Left cardiac atrium (tissue), 4 donors: ENCODE measurements around the gene RNU5B-1. TPM values are rescaled to one million over a fixed set of nuclear protein-coding genes. Genes with fewer than 3 reads are reported as not detected.

Experiments used
- ATAC-seq, 2 donors: fragments of 200-7000 bp; cut with Tn5 transposase; one replicate each; pipeline ENCODE4 v1.9.1; 2020; ENCODE audit warnings: mild to moderate bottlenecking in 2 of 2, moderate library complexity in 2 of 2
- DNase-seq: peaks from one replicate; pipeline ENCODE4 v3.0.0-alpha.2; 2020
- intact Hi-C, 2 donors: fragments of 100-400 bp; cut with DNase I; formaldehyde crosslinking; loops; one replicate each; pipeline versions ENCODE4 v1.14.1 to v1.15.1; 2022 to 2023
- total RNA-seq, 2 donors: library from RNA; stranded (reverse); fragmentation: NEBNext Ultra II Directional; extraction: Animal tissue kit (Norgen Biotek cat#: 25700); gene quantifications; one replicate each; pipeline ENCODE4 v1.2.1, GENCODE V29; 2021
- donor health status: DM: no; HTN: yes; CAD: no.
- donor health status: DM: no; HTN: yes; CAD: no; lungs with severe emphysema.
- donor health status: DM: yes; HTN: yes; CAD: no.
- donor health status: Dilated cardiomyopathy.

Gene RNU5B-1
- total RNA-seq, 2 donors from 2014 or later = 39.9 to 44.0 TPM

DNA sequence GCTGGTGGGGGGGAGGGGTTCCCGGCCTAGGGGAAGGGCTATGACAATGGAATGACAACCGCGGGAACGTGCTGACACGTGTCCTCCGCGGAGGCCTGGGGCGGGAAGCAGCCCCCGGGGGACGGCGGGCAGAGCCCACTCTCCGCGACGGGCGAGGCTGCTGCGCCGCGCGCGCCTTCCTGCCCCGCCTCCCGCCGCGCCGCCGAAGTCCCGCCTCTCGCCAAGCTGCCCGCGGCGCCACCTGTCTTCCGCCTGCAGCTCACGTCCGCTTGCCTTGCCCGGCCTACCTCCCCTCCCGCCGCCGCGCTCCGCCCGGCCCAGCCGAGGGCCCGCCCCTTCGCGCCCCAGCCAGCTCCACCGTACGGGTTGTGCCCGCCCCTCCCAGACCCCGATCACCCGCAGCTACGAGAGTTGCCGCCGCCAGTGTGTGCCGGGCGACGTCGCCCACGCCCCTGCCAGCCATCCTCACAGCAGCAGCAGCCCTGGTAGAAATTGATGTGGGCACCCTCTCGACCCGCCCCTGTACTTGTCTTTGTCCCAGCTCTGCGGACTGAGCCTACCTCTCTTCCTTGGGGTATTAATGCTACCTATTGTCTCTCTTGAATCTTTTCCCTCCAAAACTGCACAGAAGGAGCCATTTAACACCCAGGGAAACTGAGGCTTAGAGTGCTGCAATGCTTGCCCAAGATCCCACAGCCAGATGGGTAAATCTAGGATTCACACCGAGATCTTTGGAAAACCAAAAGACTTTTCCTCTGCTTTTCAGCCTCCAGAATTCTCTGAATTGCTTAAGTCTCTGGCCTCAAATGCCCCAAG, 17.6 kb upstream of the RNU5B-1 start, which contains the start of gene PARP16:
TSS of gene PARP16 (minus strand) at position 180 of the 816 bp plus-strand sequence. CDS start 457 bp downstream, outside the sequence.
- intact Hi-C loops = no loop called here
- DNase-seq (peak; percentile 91), ATAC-seq (peak; percentile 98)

- intact Hi-C loops = no loop called here
- DNase-seq (no peak), ATAC-seq (no peak)
Measured at GRCh38 chr15:65287520-65287855, 17.0 kb upstream of the RNU5B-1 start.

DNA sequence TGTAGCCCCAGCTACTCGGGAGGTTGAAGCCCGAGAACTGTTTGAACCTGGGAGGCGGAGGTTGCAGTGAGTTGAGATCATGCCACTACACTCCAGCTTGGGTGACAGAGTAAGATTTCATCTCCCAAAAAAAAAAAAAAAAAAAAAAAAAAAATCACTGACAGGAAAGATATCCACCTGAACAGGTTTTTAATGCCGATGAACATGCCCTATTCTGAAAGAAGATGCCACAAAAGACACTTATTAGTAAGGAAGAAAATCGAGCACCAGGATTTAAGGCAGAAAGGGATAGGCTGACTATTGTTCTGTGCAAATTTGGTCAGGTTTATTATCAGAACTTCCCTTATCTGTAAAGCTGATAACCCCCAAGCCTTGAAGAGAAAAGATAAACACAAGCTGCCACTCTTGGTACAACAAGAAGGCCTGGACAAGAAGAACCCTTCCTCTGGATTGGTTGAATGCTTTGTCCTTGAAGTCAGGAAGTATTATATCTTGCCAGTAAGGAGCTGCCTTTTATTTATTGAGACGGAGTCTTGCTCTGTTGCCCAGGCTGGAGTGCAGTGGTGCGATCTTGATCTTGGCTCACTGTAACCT, 15.1 kb upstream of the RNU5B-1 start:
- intact Hi-C loops = no loop called here
- no peak for DNase-seq

DNA sequence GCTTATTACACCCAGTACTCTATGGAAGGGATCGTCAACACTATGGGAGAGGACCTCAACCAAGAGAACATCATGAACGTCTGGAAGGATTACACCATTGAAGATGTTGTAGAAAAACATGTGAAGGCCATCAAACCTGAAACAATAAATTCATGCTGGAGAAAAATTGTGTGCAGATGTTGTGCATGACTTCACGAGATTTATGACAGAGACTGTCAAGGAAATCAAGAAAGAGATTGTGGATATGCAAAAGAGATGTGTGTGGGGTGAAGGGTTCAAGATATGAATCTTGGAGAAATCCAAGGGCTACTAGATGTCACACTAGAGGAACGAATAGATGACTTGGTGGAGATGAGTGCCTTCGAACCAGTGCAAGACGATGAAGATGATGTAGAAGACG, 14.2 kb upstream of the RNU5B-1 start:
- intact Hi-C loops = no loop called here
- DNase-seq (no peak), ATAC-seq (no peak)

More for the DNA sequence above, 15.1 kb upstream of the RNU5B-1 start:
- no peak for ATAC-seq

- DNase-seq = no peak
- ATAC-seq = no peak
- intact Hi-C loops = no loop called here
Measured at GRCh38 chr15:65292938-65293518, 11.4 kb upstream of the RNU5B-1 start.

DNA sequence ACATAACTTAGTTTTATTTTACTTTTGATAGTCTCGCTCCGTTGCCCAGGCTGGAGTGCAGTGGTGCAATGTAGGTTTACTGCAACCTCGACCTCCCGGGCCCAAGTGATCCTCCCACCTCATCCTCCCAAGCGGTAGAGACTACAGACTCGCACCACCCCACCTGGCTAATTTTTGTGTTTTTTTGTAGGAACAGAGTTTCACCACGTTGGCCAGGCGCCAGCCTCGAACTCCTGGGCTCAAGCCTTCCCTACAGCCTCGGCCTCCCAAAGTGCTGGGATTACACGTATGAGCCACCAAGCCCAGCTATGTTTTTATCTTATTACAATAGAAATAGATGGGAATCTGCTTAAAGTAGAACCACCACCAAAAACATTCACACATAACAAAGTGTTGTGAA, 5.7 kb upstream of the RNU5B-1 start:
- intact Hi-C loops = no loop called here
- DNase-seq (no peak), ATAC-seq (no peak)

DNA sequence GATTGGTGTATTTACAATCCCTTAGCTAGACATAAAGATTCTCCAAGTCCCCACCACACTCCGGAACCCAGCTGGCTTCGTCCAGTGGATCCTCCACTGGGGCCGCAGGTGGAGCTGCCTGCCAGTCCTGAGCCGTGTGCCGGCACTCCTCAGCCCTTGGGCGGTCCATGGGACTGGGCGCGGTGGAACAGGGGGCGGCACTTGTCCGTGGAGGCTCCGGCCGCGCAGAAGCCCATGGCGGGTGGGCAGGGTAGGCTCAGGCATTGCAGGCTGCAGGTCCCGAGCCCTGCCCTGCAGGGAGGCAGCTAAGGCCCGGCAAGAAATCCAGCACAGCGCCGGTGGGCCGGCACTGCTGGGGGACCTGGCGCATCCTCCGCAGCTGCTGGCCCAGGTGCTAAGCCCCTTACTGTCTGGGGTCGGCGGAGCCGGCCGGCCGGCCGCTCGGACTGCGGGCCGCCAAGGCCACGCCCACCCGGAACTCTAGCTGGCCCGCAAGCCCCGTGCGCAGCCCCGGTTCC, 3.5 kb upstream of the RNU5B-1 start:
- DNase-seq (no peak), ATAC-seq (no peak)
- intact Hi-C loops = no loop called here

DNA sequence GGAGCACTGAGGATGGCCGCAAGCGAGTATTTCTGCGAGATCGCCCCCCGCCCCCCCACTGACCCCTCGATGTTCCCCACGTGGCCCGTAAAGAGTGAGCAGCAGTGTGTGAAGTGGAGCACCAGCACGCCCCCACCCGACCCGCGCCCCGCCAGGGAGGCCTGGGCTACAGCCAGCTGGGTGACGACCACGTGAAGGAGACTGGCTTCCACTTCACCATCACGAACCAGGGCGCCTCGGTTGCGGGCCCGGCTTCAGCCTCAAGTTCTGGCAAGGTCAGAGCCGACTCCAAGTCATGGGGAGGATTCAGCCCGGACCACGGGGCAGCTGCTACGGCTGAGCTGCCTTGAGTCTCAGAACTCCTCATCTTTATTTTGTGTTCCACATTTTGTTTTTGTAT, 2.4 kb upstream of the RNU5B-1 start:
- no peak for ATAC-seq
- intact Hi-C loops = no loop called here
- DNase-seq = no peak

DNA sequence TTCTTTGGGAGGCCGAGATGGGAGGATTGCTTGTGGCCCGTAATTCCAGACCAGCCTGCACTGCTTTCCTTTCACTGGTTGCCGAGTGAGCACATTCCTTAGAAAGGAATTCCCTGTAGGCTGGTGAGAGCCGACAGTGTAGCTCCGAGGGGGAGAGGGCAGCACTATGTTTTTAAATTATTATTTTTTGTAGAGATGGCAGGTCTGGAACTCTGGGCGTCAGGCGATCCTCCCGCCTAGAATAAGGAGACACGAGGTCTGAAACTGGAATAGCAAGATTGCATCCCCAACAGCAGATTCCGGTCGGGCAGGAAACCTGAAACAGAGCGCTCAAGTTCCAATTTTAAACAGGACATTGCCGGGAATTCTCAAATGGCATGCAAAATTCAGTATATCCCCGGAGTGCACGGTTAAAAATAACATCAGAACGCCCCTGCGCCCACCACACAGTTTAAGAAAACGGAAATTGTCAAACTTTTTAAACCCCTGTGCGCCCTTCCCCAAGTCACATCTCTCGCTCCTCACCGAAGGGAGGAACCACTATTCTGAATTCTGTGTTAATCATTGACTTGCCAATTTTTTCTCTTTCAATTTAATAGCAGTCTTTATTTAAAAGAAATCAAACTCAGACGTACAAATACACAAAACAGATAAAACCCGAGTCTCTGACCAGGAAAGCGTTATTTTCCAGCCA, 643 bp upstream of the RNU5B-1 start:
- peak; percentile 47 for DNase-seq
- intact Hi-C loops = no loop called here
- ATAC-seq = peak; percentile 60 to 67

DNA sequence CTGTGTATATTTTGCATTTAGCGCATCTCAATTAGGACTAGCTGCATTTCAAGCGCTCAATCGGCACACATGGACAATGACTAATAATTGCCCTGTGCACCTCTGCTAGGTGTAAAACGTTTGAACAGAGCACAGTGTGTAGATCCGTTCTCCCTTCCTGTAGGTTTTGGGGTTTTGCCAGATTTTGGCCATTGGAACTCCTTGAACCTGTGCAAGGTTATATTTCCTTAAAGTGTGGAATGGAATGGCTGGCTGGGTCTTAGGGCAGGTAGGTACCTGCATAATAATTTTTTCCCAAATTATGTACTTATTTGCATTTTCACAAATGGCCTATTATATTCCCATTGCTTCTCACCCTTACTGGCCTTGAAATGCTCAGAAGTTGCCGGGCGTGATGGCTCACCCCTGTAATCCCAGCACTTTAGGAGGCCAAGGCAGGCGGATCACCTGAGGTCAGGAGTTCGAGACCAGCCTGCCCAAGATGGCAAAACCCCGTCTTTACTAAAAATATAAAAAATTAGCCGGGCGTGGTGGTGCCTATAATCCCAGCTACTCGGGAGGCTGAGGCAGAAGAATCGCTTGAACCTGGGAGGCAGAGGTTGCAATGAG, 777 bp downstream of the RNU5B-1 start:
- ATAC-seq = peak in 1 of 2 donors; percentile 23
- DNase-seq = no peak
- intact Hi-C loops = no loop called here

DNA sequence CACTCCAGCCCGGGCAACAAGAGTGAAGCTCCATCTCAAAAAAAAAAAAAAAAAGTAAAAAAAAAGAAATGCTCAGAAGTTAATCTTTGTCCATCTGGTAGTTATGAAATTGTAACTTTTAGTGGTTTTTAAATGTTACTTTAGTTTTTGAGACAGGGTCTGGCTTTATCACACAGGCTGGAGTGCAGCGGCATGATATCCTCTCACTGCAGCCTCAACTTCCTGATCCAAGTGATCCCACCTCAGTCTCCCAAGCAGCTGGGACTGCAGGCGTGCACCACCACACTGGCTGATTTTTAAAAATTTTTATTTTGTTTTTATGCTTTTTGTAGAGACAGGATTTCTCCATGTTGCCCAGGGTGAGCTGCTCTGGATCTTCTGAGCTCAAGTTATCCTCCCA, 1.3 kb downstream of the RNU5B-1 start:
- intact Hi-C loops = no loop called here
- DNase-seq (no peak), ATAC-seq (no peak)

- intact Hi-C loops = no loop called here
- ATAC-seq (no peak), DNase-seq (no peak)
Measured at GRCh38 chr15:65306551-65306950, 2.1 kb downstream of the RNU5B-1 start.

DNA sequence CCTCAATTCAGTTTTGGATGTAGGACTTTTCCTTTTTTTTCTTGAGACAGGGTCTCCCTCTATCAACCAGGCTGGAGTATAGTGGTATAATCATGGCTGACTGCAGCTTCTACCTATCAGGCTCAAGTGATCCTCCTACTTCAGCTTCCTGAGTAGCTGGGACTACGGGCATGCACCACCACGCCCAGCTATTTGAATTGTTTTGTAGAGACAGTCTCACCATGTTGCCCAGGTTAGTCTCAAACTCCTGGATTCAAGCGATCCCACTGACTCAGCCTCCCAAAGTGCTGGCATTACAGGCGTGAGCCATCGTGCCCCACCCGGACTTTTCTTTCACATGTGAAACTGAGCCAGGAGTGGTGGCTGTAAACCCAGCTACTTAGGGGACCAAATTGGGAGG, 3.5 kb downstream of the RNU5B-1 start:
- intact Hi-C loops = no loop called here
- no peak for DNase-seq
- ATAC-seq = no peak

DNA sequence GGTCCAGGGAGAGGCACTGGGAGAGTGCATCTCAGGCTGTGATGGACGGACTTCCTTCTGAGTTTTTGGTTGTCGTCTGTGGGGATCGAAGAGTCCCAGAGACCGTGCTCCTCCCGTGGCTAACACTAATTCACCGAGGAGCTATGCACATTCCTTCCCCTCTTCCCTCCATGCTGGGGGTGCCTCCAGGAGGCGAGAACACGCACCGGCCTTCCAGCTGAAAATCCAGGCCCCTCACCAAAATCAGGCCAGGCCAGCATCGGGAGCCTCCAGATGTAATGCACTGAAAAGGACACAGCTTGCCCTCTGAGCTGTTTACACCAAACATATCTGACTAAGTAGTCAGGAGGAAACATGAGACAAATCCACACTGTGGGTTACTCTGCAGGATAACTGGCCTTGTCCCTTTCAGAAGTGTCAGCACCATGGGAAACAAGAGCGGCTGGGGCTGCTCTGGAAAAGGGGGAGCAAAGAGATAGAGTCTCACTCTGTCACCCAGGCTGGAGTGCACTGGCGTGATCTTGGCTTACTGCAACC, 5.5 kb downstream of the RNU5B-1 start:
- DNase-seq (no peak), ATAC-seq (no peak)
- intact Hi-C loops = no loop called here

DNA sequence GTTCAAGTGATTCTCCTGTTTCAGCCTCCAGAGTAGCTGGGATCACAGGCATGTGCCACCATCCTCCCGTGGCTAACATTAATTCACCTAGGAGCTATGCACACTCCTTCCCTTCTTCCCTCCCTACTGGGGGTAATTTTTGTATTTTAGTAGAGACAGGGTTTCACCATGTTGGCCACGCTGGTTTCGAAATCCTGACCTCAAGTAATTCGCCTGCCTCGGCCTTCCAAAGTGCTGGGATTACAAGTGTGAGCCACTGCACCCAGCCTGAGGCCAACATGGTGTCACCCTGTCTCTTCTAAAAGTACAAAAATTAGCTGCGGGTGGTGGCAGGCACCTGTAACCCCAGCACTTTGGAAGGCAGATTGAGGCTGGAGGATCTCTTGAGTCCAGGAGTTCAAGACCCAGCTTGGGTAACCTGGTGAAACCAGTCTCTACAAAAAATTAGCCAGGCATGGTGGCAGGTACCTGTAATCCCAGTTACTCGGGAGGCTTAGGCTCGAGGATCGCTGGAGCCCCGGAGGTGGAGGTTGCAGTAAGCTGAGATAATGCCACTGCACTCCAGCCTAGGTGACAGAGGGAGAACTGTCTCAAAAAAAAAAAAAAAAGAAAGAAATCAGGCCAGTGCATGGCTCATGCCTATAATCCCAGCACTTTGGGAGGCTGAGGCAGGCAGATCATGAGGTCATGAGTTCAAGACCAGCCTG, 6.1 kb downstream of the RNU5B-1 start:
- intact Hi-C loops = no loop called here
- DNase-seq (no peak), ATAC-seq (no peak)

DNA sequence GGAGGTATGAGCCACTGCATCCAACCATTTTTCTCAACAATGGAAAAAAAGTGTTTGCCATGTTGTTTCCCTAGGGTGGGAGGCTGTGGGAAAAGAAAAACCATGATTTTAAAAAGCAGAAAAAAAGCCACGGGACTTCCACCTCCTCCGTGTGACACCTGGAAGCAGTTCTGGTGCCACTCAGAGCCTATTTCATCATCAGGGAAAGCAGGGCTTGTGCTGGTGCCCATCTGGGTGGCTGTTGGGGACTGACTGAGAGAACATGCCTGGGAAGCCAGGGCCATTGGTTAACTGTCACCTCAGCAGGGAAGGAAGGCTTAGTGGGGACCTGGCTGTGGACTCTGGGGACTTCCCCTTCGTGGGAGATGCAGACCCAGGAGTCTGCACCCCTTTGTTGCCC, 7.3 kb downstream of the RNU5B-1 start:
- intact Hi-C loops = no loop called here
- no peak for DNase-seq
- ATAC-seq = no peak

GRCh38 chr15:65312400-65312916, 8.0 kb downstream of the RNU5B-1 start:
- peak; percentile 59 to 62 for ATAC-seq
- no peak for DNase-seq
- intact Hi-C loops = no loop called here

DNA sequence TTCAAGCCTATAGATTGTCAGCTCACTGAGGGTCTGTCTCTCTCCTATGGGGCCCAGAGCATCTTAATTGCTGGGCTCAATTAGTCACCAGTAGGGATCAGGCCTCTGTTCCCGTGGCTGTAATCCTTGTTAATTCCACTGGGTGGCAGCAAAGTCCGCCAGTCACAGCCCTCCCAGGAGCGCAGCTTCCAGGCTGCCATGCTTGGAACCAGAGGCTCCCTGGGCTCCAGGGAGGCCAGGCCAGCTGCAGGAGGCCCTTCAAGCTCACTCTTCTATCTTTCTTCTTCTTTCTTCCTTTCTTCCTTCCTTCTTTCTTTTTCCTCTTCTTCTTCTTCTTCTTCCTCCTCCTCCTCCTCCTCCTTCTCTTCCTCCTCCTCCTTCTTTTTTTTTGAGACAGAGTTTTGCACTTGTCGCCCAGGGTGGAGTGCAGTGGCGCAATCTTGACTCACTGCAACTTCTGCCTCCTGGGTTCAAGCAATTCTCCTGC, 14.4 kb downstream of the RNU5B-1 start:
- ATAC-seq (peak; percentile 96 to 97), DNase-seq (peak; percentile 77)
- intact Hi-C loops = loop anchor here (1.0 to 2.0 kb wide), 2 partner anchors 66 kb away; no protein-coding TSS in a partner anchor
